Fibroblast of skin of right quadriceps (primary cell): Measurements from ENCODE around the gene WDFY3.

Source experiments
- DNase-seq: peaks from one replicate; pipeline ENCODE4 v3.0.0-alpha.2; 2013

Gene WDFY3

GRCh38 chr4:84952004-84952403, 14.5 kb downstream of the WDFY3 start:
- DNase-seq = peak; percentile 56

- DNase-seq = peak; percentile 21
Measured at GRCh38 chr4:84948056-84948455, 18.4 kb downstream of the WDFY3 start.

- DNase-seq = peak; percentile 21
Measured at GRCh38 chr4:84944947-84945346, 21.5 kb downstream of the WDFY3 start.

GRCh38 chr4:84940960-84941359, 25.5 kb downstream of the WDFY3 start:
- DNase-seq = no peak

- no peak for DNase-seq
Measured at GRCh38 chr4:84939113-84939512, 27.4 kb downstream of the WDFY3 start.

GRCh38 chr4:84938316-84938715, 28.2 kb downstream of the WDFY3 start:
- DNase-seq = peak; percentile 75

- no peak for DNase-seq
Measured at GRCh38 chr4:84937381-84937977, 29.0 kb downstream of the WDFY3 start.

GRCh38 chr4:84936123-84936522, 30.4 kb downstream of the WDFY3 start:
- no peak for DNase-seq

- DNase-seq = no peak
Measured at GRCh38 chr4:84932462-84932861, 34.0 kb downstream of the WDFY3 start.

GRCh38 chr4:84931961-84932360, 34.5 kb downstream of the WDFY3 start:
- no peak for DNase-seq

GRCh38 chr4:84931274-84931673, 35.2 kb downstream of the WDFY3 start:
- DNase-seq = no peak

GRCh38 chr4:84928089-84928488, 38.4 kb downstream of the WDFY3 start:
- DNase-seq = no peak

GRCh38 chr4:84927428-84927827, 39.1 kb downstream of the WDFY3 start:
- no peak for DNase-seq

- no peak for DNase-seq
Measured at GRCh38 chr4:84925558-84925957, 40.9 kb downstream of the WDFY3 start.

- no peak for DNase-seq
Measured at GRCh38 chr4:84924434-84924833, 42.1 kb downstream of the WDFY3 start.

- peak; percentile 75 for DNase-seq
Measured at GRCh38 chr4:84920617-84921016, 45.9 kb downstream of the WDFY3 start.

- DNase-seq = peak; percentile 7
Measured at GRCh38 chr4:84917869-84918600, 48.5 kb downstream of the WDFY3 start.

- DNase-seq = peak; percentile 17
Measured at GRCh38 chr4:84917086-84917821, 49.2 kb downstream of the WDFY3 start.

- DNase-seq = peak; percentile 6
Measured at GRCh38 chr4:84916227-84916626, 50.3 kb downstream of the WDFY3 start.

- peak; percentile 11 for DNase-seq
Measured at GRCh38 chr4:84915396-84915780, 51.1 kb downstream of the WDFY3 start.

- DNase-seq = no peak
Measured at GRCh38 chr4:84914686-84915395, 51.6 kb downstream of the WDFY3 start.

GRCh38 chr4:84913176-84913575, 53.3 kb downstream of the WDFY3 start:
- DNase-seq = peak; percentile 13

GRCh38 chr4:84912741-84913140, 53.7 kb downstream of the WDFY3 start:
- DNase-seq = no peak
